ENCODE measurements around the gene RNF133. TPM values are rescaled to one million over a fixed set of nuclear protein-coding genes. Genes with fewer than 3 reads are reported as not detected.
"Not testable (repeated sequence)": the region's sequence is repeated elsewhere in the genome, so short reads cannot be mapped to it uniquely, and the experiment has no call there.

RNF133 gene
- total RNA-seq, 6 donors from 2014 or later, result 1.0 to 22.0 (median 3.9) TPM

- TF ChIP-seq POLR2AphosphoS5 (IDR thresholded peaks at IDR 0.05), result no peak
- no peak for TF ChIP-seq POLR2A (IDR thresholded peaks at IDR 0.05)
- TF ChIP-seq CTCF (IDR thresholded peaks at IDR 0.05), result no peak
- TF ChIP-seq EP300 (IDR thresholded peaks at IDR 0.05), result no peak
- no peaks in the 10 kb centered on the region for H3K27me3 ChIP-seq
- H3K9me3 ChIP-seq, result no peaks in the 10 kb centered on the region
- H3K36me3 ChIP-seq, result no peaks in the 10 kb centered on the region
- 61 to 78% methylated on average over 2 of the region's 2 CpGs for WGBS, 2 donors
- no peak overlapping the region for H3K4me3 ChIP-seq
- ATAC-seq (ENCODE audit: low FRiP score in 2 of 2) (no peak), DNase-seq (no peak)
- H3K4me1 ChIP-seq, result no peaks in the 10 kb centered on the region
- no peak overlapping the region for H3K27ac ChIP-seq
Measured at GRCh38 chr7:122684504-122684903, 14.4 kb downstream of the RNF133 start.

GRCh38 chr7:122682815-122683550, 15.9 kb downstream of the RNF133 start:
- H3K36me3 ChIP-seq, result no peaks in the 10 kb centered on the region
- H3K4me3 ChIP-seq, result no peak overlapping the region
- no peaks in the 10 kb centered on the region for H3K9me3 ChIP-seq
- no peaks in the 10 kb centered on the region for H3K27me3 ChIP-seq
- H3K4me1 ChIP-seq, result no peaks in the 10 kb centered on the region
- DNase-seq (no peak), ATAC-seq (ENCODE audit: low FRiP score in 2 of 2) (peak in 1 of 2 donors; percentile 10)
- H3K27ac ChIP-seq, result no peak overlapping the region
- TF ChIP-seq POLR2AphosphoS5 (IDR thresholded peaks at IDR 0.05), result no peak
- TF ChIP-seq CTCF (IDR thresholded peaks at IDR 0.05), result no peak
- no peak for TF ChIP-seq EP300 (IDR thresholded peaks at IDR 0.05)
- TF ChIP-seq POLR2A (IDR thresholded peaks at IDR 0.05), result no peak
- WGBS, 2 donors, result 61 to 75% methylated on average over 7 to 8 of the region's 8 CpGs

- H3K4me1 ChIP-seq; H3K4me3 ChIP-seq; H3K27ac ChIP-seq; H3K27me3 ChIP-seq; H3K9me3 ChIP-seq; ATAC-seq (ENCODE audit: low FRiP score in 2 of 2); H3K36me3 ChIP-seq: not testable (repeated sequence)
- DNase-seq, result peak in 1 of 2 donors; percentile 17
- WGBS, 2 donors, result 96 to 97% methylated on average over 16 of the region's 16 CpGs
Measured at GRCh38 chr7:122681186-122681585, 17.7 kb downstream of the RNF133 start.

GRCh38 chr7:122679813-122680212, 19.1 kb downstream of the RNF133 start:
- H3K27ac ChIP-seq, result peak overlapping the region in 3 of 4 donors; percentile 27 to 47 (median 33)
- H3K9me3 ChIP-seq, result no peaks in the 10 kb centered on the region
- peaks cover 0 to 8% (median 2%) of the 10 kb centered on the region in 4 donors for H3K4me1 ChIP-seq
- H3K36me3 ChIP-seq, result no peaks in the 10 kb centered on the region
- no peaks in the 10 kb centered on the region for H3K27me3 ChIP-seq
- ATAC-seq (ENCODE audit: low FRiP score in 2 of 2) (no peak), DNase-seq (no peak)
- no peak overlapping the region for H3K4me3 ChIP-seq
- TF ChIP-seq POLR2AphosphoS5 (IDR thresholded peaks at IDR 0.05) (no peak), CTCF (IDR thresholded peaks at IDR 0.05) (no peak), EP300 (IDR thresholded peaks at IDR 0.05) (no peak), POLR2A (IDR thresholded peaks at IDR 0.05) (no peak)
- WGBS, 2 donors, result 84 to 96% methylated on average over 1 of the region's 1 CpG

- DNase-seq, result peak in 1 of 2 donors; percentile 59
- ATAC-seq (ENCODE audit: low FRiP score in 2 of 2), result not testable (repeated sequence)
Measured at GRCh38 chr7:122679269-122679709, 19.6 kb downstream of the RNF133 start.

GRCh38 chr7:122677149-122677548, 21.8 kb downstream of the RNF133 start:
- H3K9me3 ChIP-seq, result peaks cover 0 to 5% (median 0%) of the 10 kb centered on the region in 4 donors
- DNase-seq, result no peak
- ATAC-seq (ENCODE audit: low FRiP score in 2 of 2), result peak in 1 of 2 donors; percentile 46
- WGBS, 2 donors, result 62 to 89% methylated on average over 1 of the region's 1 CpG
- no peaks in the 10 kb centered on the region for H3K36me3 ChIP-seq
- no peak overlapping the region for H3K27ac ChIP-seq
- no peak overlapping the region for H3K4me3 ChIP-seq
- TF ChIP-seq EP300 (IDR thresholded peaks at IDR 0.05) (no peak), POLR2A (IDR thresholded peaks at IDR 0.05) (no peak), CTCF (IDR thresholded peaks at IDR 0.05) (no peak)
- H3K4me1 ChIP-seq, result peaks cover 0 to 18% (median 7%) of the 10 kb centered on the region in 4 donors
- no peaks in the 10 kb centered on the region for H3K27me3 ChIP-seq

More at GRCh38 chr7:122679269-122679709, 19.6 kb downstream of the RNF133 start:
- Histone ChIP-seq H3K4me1 (peaks cover 0 to 12% (median 4%) of the 10 kb centered on the region in 4 donors), H3K27ac (peak overlapping the region in 3 of 4 donors; percentile 27 to 47 (median 33))
- H3K4me3 ChIP-seq, H3K36me3 ChIP-seq, H3K9me3 ChIP-seq, H3K27me3 ChIP-seq: not testable (repeated sequence)
- WGBS, 2 donors, result 61 to 65% methylated on average over 7 to 9 of the region's 9 CpGs
- TF ChIP-seq EP300 (IDR thresholded peaks at IDR 0.05), result peak in 2 of 4 donors; percentile 15 to 37

Measured in upper lobe of left lung (tissue), 6 donors.